Measurements from ENCODE around the gene VPS4B. TPM values are rescaled to one million over a fixed set of nuclear protein-coding genes. Genes with fewer than 3 reads are reported as not detected.

VPS4B gene
- total and polyA plus RNA-seq, 2 of the 8 experiments (the other 6 are each of a cell fraction or from before 2014, with no cell fraction given) = 7.2 to 45.3 TPM

- no peak for TF ChIP-seq CHD7 (IDR thresholded peaks at IDR 0.05; ENCODE audit: insufficient replicate concordance, low read length)
- no peak for TF ChIP-seq SP2 (IDR thresholded peaks at IDR 0.05; ENCODE audit: low read length)
- TF ChIP-seq SAP30 (IDR thresholded peaks at IDR 0.05; ENCODE audit: insufficient read depth, insufficient replicate concordance, low read length) = no peak
- TF ChIP-seq ZNF274 (IDR thresholded peaks at IDR 0.05; ENCODE audit: borderline replicate concordance, extremely low read depth, low read length) = no peak
- TF ChIP-seq POU5F1 (IDR thresholded peaks at IDR 0.05; ENCODE audit: low read depth, low read length) = no peak
- TF ChIP-seq TAF7 (optimal IDR thresholded peaks at IDR 0.05; ENCODE audit: borderline replicate concordance, low read depth, low read length) = no peak
- TF ChIP-seq MAX (IDR thresholded peaks at IDR 0.05) = no peak
Measured at GRCh38 chr18:63409301-63409700, 13.0 kb downstream of the VPS4B start (continued).

All from H1 (cell line).